Hepatocyte (in vitro differentiated cells): ENCODE measurements around the gene MTFR1L. TPM values are rescaled to one million over a fixed set of nuclear protein-coding genes. Genes with fewer than 3 reads are reported as not detected.
A peak's percentile ranks its signal among the peaks of the same experiment; 100 is the strongest.

Source experiments
- DNase-seq: peaks from one replicate; pipeline ENCODE4 v3.0.0-alpha.2; 2016; ENCODE audit warnings: low spot score
- H2AFZ ChIP-seq: fragments of 200-600 bp; sonication (generic); 2 replicates; pipeline ENCODE4 v1.6.0; 2016; ENCODE audit warnings: antibody characterized with exemption, mild to moderate bottlenecking
- H3K27ac ChIP-seq: fragments of 200-600 bp; sonication (generic); 2 replicates; pipeline ENCODE4 v1.5.1; 2016; ENCODE audit warnings: mild to moderate bottlenecking
- H3K27me3 ChIP-seq: fragments of 200-600 bp; sonication (generic); 2 replicates; pipeline ENCODE4 v1.6.1; 2016
- H3K36me3 ChIP-seq: fragments of 200-600 bp; sonication (generic); replicated peaks from 2 replicates; pipeline ENCODE4 v1.5.1; 2016; ENCODE audit warnings: low read depth; ENCODE audit not compliant: insufficient read depth
- H3K4me1 ChIP-seq: fragments of 200-600 bp; sonication (generic); 2 replicates; pipeline ENCODE4 v1.5.1; 2016; ENCODE audit warnings: mild to moderate bottlenecking, moderate library complexity; ENCODE audit not compliant: insufficient read depth
- H3K4me2 ChIP-seq: fragments of 200-600 bp; sonication (generic); 2 replicates; pipeline ENCODE4 v1.6.0; 2016
- H3K4me3 ChIP-seq: fragments of 200-600 bp; sonication (generic); 2 replicates; pipeline ENCODE4 v1.5.1; 2016; ENCODE audit warnings: mild to moderate bottlenecking
- H3K79me2 ChIP-seq: fragments of 200-600 bp; sonication (generic); 2 replicates; pipeline ENCODE4 v1.6.0; 2017; ENCODE audit warnings: mild to moderate bottlenecking
- H3K9me2 ChIP-seq: fragments of 200-600 bp; sonication (generic); replicated peaks from 2 replicates; pipeline ENCODE4 v1.6.0; 2017; ENCODE audit warnings: mild to moderate bottlenecking; ENCODE audit not compliant: insufficient read depth
- H3K9me3 ChIP-seq: fragments of 200-600 bp; sonication (generic); 2 replicates; pipeline ENCODE4 v1.5.1; 2016; ENCODE audit warnings: low read depth, mild to moderate bottlenecking
- H4K20me1 ChIP-seq: fragments of 200-600 bp; sonication (generic); 2 replicates; pipeline ENCODE4 v1.6.0; 2016; ENCODE audit warnings: mild to moderate bottlenecking; ENCODE audit not compliant: insufficient read depth, poor library complexity, severe bottlenecking
- EZH2 ChIP-seq: fragments of 200-600 bp; sonication (generic); IDR thresholded peaks from 2 replicates; pipeline ENCODE4 v1.6.1; 2016; ENCODE audit warnings: antibody characterized with exemption, mild to moderate bottlenecking, borderline replicate concordance
- EZH2phosphoT487 ChIP-seq: fragments of 200-600 bp; sonication (generic); IDR thresholded peaks from one replicate; pipeline ENCODE4 v1.6.1; 2018; ENCODE audit warnings: antibody characterized with exemption, mild to moderate bottlenecking, low read depth, moderate library complexity; ENCODE audit not compliant: unreplicated experiment, severe bottlenecking
- WGBS: methylation state at CpG from one replicate; pipeline ENCODE4 v1.1.6; 2016; ENCODE audit warnings: low lambda C conversion rate; ENCODE audit errors: missing lambda C conversion rate; 5-methylcytosine and 5-hydroxymethylcytosine counted together
- polyA plus RNA-seq: library from polyadenylated mRNA; unstranded; fragments of >200 nt; fragmentation: Nextera tagmentation; extraction: Ambion mirVana; gene quantifications from 2 replicates; pipeline ENCODE4 v1.2.1, GENCODE V29; 2016
- total RNA-seq: library from RNA; depleted of rRNA; stranded (reverse); fragments of >200 nt; gene quantifications from 2 replicates; pipeline ENCODE4 v1.2.3, GENCODE V29; 2014
- TF ChIP-seq, protein P1 (sequence below): fragments of 200-600 bp; sonication (generic); IDR thresholded peaks from 2 replicates; pipeline ENCODE4 v1.5.1; 2016; ENCODE audit warnings: antibody characterized with exemption, mild to moderate bottlenecking; ENCODE audit not compliant: poor library complexity

The MTFR1L gene
- total and polyA plus RNA-seq, 2 experiments from 2014 or later: 62.6 to 103 TPM

DNA sequence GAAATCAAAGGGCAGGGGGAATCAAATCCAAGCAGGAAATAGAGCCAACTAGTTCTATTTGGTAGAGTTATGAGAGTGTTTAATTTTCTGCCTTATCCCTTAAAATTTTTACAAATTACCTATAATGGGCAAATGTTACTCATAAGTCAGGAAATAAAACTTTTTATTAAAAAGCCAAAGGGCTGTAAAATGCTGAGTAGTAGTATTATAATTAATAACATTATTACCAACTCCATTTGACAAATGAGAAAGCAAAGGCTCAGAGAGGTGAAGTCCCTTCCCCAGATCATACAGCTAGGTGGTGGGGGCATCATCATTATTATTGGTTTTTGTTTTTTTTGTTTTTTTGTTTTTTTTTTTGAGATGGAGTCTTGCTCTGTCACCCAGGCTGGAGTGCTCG is 16.4 kb upstream of the MTFR1L start:
- no peaks in the 10 kb centered on the region for H3K9me3 ChIP-seq
- H3K27me3 ChIP-seq: no peaks in the 10 kb centered on the region
- TF ChIP-seq, protein P1, sequence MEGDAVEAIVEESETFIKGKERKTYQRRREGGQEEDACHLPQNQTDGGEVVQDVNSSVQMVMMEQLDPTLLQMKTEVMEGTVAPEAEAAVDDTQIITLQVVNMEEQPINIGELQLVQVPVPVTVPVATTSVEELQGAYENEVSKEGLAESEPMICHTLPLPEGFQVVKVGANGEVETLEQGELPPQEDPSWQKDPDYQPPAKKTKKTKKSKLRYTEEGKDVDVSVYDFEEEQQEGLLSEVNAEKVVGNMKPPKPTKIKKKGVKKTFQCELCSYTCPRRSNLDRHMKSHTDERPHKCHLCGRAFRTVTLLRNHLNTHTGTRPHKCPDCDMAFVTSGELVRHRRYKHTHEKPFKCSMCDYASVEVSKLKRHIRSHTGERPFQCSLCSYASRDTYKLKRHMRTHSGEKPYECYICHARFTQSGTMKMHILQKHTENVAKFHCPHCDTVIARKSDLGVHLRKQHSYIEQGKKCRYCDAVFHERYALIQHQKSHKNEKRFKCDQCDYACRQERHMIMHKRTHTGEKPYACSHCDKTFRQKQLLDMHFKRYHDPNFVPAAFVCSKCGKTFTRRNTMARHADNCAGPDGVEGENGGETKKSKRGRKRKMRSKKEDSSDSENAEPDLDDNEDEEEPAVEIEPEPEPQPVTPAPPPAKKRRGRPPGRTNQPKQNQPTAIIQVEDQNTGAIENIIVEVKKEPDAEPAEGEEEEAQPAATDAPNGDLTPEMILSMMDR: no peak
- H3K4me3 ChIP-seq: no peak overlapping the region
- no peak overlapping the region for H2AFZ ChIP-seq
- H4K20me1 ChIP-seq: no peaks in the 10 kb centered on the region
- H3K27ac ChIP-seq: no peak overlapping the region
- no peak for DNase-seq
- peaks cover 20% of the 10 kb centered on the region for H3K4me1 ChIP-seq
- no peaks in the 10 kb centered on the region for H3K9me2 ChIP-seq
- H3K36me3 ChIP-seq: no peaks in the 10 kb centered on the region
- 91% methylated on average over 1 of the region's 1 CpG for WGBS
- H3K4me2 ChIP-seq: peak overlapping the region; percentile 42
- H3K79me2 ChIP-seq: peaks cover 30% of the 10 kb centered on the region

DNA sequence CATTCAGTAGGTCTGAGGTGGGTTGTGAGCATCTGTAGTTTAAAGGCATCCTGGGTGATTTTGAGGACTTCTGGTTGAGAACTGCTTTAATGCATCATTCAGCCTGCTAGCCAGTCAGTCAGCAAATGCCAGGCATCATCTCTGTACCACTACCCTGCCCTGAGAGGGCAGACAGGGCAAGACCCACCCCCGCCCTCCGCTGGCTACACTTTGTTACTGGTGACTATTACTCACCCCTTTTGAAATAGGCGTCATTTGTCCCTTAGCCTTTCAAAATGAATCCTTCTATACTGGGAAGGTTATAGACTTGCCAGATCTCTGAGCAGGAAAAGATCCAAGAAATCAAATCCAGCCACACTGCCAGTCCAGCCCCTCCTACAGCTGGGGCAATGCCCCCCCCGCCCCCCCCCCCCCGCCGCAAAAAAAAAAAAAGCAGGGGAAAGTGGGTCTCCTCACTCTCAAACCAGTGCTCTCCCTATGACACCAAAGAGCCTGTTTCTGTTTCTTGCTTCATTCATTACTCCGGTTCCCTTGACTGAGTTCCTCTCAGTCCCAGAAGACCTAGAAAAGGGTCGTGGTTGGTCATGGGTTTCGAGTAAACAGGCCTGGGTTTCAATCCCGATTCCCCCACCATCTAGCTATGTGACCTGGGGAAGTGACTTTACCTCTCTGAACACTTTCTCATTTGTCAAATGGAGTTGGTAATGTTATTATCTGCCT is 15.3 kb upstream of the MTFR1L start:
- peaks cover 30% of the 10 kb centered on the region for H3K79me2 ChIP-seq
- no peaks in the 10 kb centered on the region for H4K20me1 ChIP-seq
- peaks cover 15% of the 10 kb centered on the region for H3K4me1 ChIP-seq
- H3K27ac ChIP-seq: no peak overlapping the region
- H2AFZ ChIP-seq: no peak overlapping the region
- no peaks in the 10 kb centered on the region for H3K27me3 ChIP-seq
- H3K9me3 ChIP-seq: no peaks in the 10 kb centered on the region
- H3K4me3 ChIP-seq: no peak overlapping the region
- 90% methylated on average over 7 of the region's 10 CpGs for WGBS
- no peak for DNase-seq
- H3K4me2 ChIP-seq: no peak overlapping the region
- TF ChIP-seq EZH2: no peak
- TF ChIP-seq EZH2phosphoT487: no peak
- TF ChIP-seq, protein P1: no peak
- no peaks in the 10 kb centered on the region for H3K9me2 ChIP-seq
- no peaks in the 10 kb centered on the region for H3K36me3 ChIP-seq

DNA sequence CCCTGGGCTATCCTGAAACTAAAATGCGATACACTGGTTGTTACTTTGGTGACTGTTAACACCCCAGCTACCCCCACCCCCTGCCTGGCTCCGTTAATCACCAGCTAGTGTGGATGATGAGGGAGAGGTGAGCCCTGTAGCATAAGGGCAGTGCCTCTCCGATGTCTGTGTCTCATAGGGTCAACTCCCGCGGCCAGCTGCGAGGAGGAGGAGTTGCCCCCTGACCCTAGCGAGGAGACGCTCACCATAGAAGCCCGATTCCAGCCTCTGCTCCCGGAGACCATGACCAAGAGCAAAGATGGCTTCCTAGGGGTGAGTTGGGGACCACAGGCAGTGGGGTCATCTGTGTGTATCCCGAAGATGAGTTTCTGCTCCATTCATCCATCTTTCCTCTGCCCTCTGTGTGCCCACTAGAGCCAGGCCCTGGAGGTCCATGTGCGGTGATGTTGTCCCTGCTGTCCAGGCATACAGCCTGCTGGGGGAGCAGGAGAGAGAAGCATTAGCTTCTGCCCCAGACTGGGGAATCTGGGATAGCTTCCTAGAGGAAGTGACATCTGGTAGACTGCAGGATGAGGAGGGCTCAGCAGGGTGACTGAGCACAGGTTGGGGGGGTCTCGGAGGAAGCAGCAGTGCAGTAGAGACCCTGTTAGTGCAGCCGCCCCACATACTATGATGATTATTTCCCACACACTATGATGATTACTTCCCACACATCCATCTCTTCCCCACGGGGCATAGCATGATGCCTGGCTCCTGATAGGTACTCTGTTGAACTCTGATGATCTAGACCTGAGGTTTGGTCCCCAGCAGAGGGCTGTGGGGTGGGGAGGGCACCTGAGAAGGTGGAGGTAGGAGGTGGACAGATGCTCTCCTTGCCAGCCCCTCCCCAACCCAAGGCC is 14.5 kb upstream of the MTFR1L start:
- TF ChIP-seq EZH2phosphoT487 (no peak), EZH2 (no peak)
- TF ChIP-seq, protein P1: no peak
- Histone ChIP-seq H3K4me3 (no peak overlapping the region), H3K79me2 (peaks cover 30% of the 10 kb centered on the region), H3K4me2 (no peak overlapping the region), H4K20me1 (no peaks in the 10 kb centered on the region), H3K36me3 (no peaks in the 10 kb centered on the region), H3K27me3 (no peaks in the 10 kb centered on the region), H3K4me1 (peaks cover 12% of the 10 kb centered on the region), H3K9me3 (no peaks in the 10 kb centered on the region), H3K9me2 (no peaks in the 10 kb centered on the region), H2AFZ (no peak overlapping the region), H3K27ac (no peak overlapping the region)
- no peak for DNase-seq
- 93% methylated on average over 15 of the region's 15 CpGs for WGBS
